K562 (cell line): ENCODE measurements around the gene FAM120B. TPM values are rescaled to one million over a fixed set of nuclear protein-coding genes. Genes with fewer than 3 reads are reported as not detected.

Experiments
- CREB5 ChIP-seq: fragments of 250-450 bp; sonication (Bioruptor Pico); IDR thresholded peaks from 2 replicates; pipeline ENCODE4 v1.5.0; 2020; ENCODE audit warnings: mild to moderate bottlenecking
- CREBBP ChIP-seq: IDR thresholded peaks from one replicate; pipeline ENCODE4 v1.6.1; 2012; ENCODE audit warnings: low read depth, mild to moderate bottlenecking, control low read depth, inconsistent platforms, low read length
- DIDO1 ChIP-seq: fragments of 450-650 bp; IDR thresholded peaks from 2 replicates; pipeline ENCODE4 v1.6.1; 2016; ENCODE audit warnings: low read depth, missing biosample characterization, missing genetic modification characterization
- FOXM1 ChIP-seq, 2 experiments: fragments of 450-650 bp in 1 of 2; sonication (generic) in 1 of 2; formaldehyde crosslinking in 1 of 2; IDR thresholded peaks; 2 replicates each; pipeline versions ENCODE4 v1.6.1 to v1.9.0; 2017 to 2022; ENCODE audit warnings: low read depth in 2 of 2, mild to moderate bottlenecking in 2 of 2, missing genetic modification reagents in 1 of 2, moderate library complexity in 1 of 2
- HNRNPH1 ChIP-seq: fragments of 200-400 bp; formaldehyde crosslinking; optimal IDR thresholded peaks from 2 replicates; pipeline ENCODE3; 2017; ENCODE audit warnings: low read depth, mild to moderate bottlenecking, low read length, moderate library complexity
- RBFOX2 ChIP-seq: fragments of 200-400 bp; formaldehyde crosslinking; IDR thresholded peaks from 2 replicates; pipeline ENCODE4 v1.6.1; 2017; ENCODE audit warnings: low read depth, mild to moderate bottlenecking, low read length, moderate library complexity
- USF2 ChIP-seq: sonication (generic); formaldehyde crosslinking; IDR thresholded peaks from 2 replicates; pipeline ENCODE4 v1.5.0; 2020; ENCODE audit warnings: missing genetic modification reagents
- XRCC3 ChIP-seq: fragments of 450-650 bp; IDR thresholded peaks from 2 replicates; pipeline ENCODE4 v1.6.1; 2017; ENCODE audit warnings: mild to moderate bottlenecking, moderate library complexity
- ZNF398 ChIP-seq: fragments of 250-450 bp; sonication (Bioruptor Pico); IDR thresholded peaks from 2 replicates; pipeline ENCODE4 v1.8.0; 2021; ENCODE audit warnings: moderate library complexity, mild to moderate bottlenecking, inconsistent platforms
- ZNF444 ChIP-seq: fragments of 250-450 bp; sonication (Bioruptor Pico); IDR thresholded peaks from 2 replicates; pipeline ENCODE4 v1.4.0; 2020; ENCODE audit warnings: mild to moderate bottlenecking, moderate library complexity
- polyA plus RNA-seq, 8 experiments: library from polyadenylated mRNA; depleted of rRNA in 4 of 8; stranded (reverse) in 5 of 8; unstranded in 3 of 8; fragments of >200 nt; fragmentation: Nextera tagmentation in 2 of 8; fragmentation: Illumina TruSeq in 1 of 8; extraction: Ambion mirVana in 2 of 8; extraction: Trizol in 1 of 8; gene quantifications; 2 replicates each; pipeline versions ENCODE4 v1.2.1 to v1.2.3, GENCODE V29; 2011 to 2014; ENCODE audit warnings: inconsistent platforms in 1 of 8, missing spikeins in 1 of 8
- total RNA-seq, 7 experiments: library from RNA; depleted of rRNA in 6 of 7; stranded (reverse); fragments of >200 nt in 6 of 7; fragmentation: Illumina TruSeq in 2 of 7; extraction: Trizol in 2 of 7; gene quantifications; 2 replicates each; pipeline versions ENCODE4 v1.2.1 to v1.2.3, GENCODE V29; 2011 to 2021; ENCODE audit warnings: low replicate concordance in 1 of 7
- TF ChIP-seq, protein P1 (sequence below): sonication (generic); formaldehyde crosslinking; IDR thresholded peaks from 2 replicates; pipeline ENCODE4 v1.8.0; 2023; ENCODE audit warnings: missing genetic modification reagents, mild to moderate bottlenecking, borderline replicate concordance
- TF ChIP-seq, protein P2 (sequence below): fragments of 200-800 bp; sonication (Bioruptor generic); IDR thresholded peaks from 2 replicates; pipeline ENCODE4 v1.6.1; 2017; ENCODE audit warnings: missing genetic modification characterization, missing compliant biosample characterization
- TF ChIP-seq, protein P3 (sequence below): fragments of 250-450 bp; sonication (Bioruptor Pico); IDR thresholded peaks from 2 replicates; pipeline ENCODE4 v1.8.0; 2022; ENCODE audit warnings: inconsistent platforms, mild to moderate bottlenecking, moderate library complexity, borderline replicate concordance

Gene FAM120B
- total and polyA plus RNA-seq, 9 of the 15 experiments (the other 6 are each of a cell fraction or from before 2014, with no cell fraction given): 3.5 to 22.6 (median 14.7) TPM

- TF ChIP-seq, protein P1, sequence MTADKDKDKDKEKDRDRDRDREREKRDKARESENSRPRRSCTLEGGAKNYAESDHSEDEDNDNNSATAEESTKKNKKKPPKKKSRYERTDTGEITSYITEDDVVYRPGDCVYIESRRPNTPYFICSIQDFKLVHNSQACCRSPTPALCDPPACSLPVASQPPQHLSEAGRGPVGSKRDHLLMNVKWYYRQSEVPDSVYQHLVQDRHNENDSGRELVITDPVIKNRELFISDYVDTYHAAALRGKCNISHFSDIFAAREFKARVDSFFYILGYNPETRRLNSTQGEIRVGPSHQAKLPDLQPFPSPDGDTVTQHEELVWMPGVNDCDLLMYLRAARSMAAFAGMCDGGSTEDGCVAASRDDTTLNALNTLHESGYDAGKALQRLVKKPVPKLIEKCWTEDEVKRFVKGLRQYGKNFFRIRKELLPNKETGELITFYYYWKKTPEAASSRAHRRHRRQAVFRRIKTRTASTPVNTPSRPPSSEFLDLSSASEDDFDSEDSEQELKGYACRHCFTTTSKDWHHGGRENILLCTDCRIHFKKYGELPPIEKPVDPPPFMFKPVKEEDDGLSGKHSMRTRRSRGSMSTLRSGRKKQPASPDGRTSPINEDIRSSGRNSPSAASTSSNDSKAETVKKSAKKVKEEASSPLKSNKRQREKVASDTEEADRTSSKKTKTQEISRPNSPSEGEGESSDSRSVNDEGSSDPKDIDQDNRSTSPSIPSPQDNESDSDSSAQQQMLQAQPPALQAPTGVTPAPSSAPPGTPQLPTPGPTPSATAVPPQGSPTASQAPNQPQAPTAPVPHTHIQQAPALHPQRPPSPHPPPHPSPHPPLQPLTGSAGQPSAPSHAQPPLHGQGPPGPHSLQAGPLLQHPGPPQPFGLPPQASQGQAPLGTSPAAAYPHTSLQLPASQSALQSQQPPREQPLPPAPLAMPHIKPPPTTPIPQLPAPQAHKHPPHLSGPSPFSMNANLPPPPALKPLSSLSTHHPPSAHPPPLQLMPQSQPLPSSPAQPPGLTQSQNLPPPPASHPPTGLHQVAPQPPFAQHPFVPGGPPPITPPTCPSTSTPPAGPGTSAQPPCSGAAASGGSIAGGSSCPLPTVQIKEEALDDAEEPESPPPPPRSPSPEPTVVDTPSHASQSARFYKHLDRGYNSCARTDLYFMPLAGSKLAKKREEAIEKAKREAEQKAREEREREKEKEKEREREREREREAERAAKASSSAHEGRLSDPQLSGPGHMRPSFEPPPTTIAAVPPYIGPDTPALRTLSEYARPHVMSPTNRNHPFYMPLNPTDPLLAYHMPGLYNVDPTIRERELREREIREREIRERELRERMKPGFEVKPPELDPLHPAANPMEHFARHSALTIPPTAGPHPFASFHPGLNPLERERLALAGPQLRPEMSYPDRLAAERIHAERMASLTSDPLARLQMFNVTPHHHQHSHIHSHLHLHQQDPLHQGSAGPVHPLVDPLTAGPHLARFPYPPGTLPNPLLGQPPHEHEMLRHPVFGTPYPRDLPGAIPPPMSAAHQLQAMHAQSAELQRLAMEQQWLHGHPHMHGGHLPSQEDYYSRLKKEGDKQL (CRISPR knock-in tag): no peak
- TF ChIP-seq XRCC3: no peak
- TF ChIP-seq, protein P2, sequence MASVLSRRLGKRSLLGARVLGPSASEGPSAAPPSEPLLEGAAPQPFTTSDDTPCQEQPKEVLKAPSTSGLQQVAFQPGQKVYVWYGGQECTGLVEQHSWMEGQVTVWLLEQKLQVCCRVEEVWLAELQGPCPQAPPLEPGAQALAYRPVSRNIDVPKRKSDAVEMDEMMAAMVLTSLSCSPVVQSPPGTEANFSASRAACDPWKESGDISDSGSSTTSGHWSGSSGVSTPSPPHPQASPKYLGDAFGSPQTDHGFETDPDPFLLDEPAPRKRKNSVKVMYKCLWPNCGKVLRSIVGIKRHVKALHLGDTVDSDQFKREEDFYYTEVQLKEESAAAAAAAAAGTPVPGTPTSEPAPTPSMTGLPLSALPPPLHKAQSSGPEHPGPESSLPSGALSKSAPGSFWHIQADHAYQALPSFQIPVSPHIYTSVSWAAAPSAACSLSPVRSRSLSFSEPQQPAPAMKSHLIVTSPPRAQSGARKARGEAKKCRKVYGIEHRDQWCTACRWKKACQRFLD (CRISPR knock-in tag): no peak
- peak; percentile 99 for TF ChIP-seq RBFOX2
- TF ChIP-seq CREBBP: no peak
- no peak for TF ChIP-seq ZNF444 (CRISPR knock-in tag)
- no peak for TF ChIP-seq DIDO1 (tag)
- TF ChIP-seq, protein P3, sequence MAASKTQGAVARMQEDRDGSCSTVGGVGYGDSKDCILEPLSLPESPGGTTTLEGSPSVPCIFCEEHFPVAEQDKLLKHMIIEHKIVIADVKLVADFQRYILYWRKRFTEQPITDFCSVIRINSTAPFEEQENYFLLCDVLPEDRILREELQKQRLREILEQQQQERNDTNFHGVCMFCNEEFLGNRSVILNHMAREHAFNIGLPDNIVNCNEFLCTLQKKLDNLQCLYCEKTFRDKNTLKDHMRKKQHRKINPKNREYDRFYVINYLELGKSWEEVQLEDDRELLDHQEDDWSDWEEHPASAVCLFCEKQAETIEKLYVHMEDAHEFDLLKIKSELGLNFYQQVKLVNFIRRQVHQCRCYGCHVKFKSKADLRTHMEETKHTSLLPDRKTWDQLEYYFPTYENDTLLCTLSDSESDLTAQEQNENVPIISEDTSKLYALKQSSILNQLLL: no peak
- TF ChIP-seq FOXM1 (IDR thresholded peaks at IDR 0.05; ENCODE audit: low read depth): no peak
- peak; percentile 84; the same call in 1 of the 2 replicates for TF ChIP-seq FOXM1 (CRISPR knock-in tag; IDR thresholded peaks at IDR 0.05; ENCODE audit: low read depth)
- TF ChIP-seq HNRNPH1: no peak
- TF ChIP-seq CREB5: no peak
- TF ChIP-seq ZNF398 (CRISPR knock-in tag): no peak
- TF ChIP-seq USF2 (CRISPR knock-in tag): no peak
Measured at GRCh38 chr6:170306324-170307079, at the start of gene FAM120B (continued).
